ENCODE measurements around the gene NOS1AP.

The NOS1AP gene

GRCh38 chr1:162253790-162254189, 184.3 kb downstream of the NOS1AP start:
- no peak for TF ChIP-seq CTCF (IDR thresholded peaks at IDR 0.05)
- no peak overlapping the region for H3K27ac ChIP-seq
- DNase-seq (ENCODE audit: low spot score): no peak
- no peak overlapping the region for H3K4me3 ChIP-seq

DNA sequence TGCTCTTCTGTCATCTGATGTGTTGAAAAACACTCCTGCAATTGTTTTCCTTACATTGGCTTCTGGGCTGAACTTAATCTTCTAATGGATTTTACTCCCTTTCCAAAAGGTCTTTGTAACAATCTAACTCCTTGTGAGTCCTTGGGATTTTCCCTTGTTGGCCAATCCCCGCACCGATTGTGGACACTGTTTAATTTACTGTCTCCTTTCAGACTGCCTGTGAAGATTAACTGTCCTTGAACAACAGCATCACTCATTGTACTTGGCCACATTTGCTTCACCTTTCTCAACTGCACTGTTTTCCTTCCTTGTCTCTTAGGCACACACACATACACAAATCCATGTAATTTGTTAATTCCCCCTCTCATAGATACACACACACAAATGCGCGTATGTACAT, 186.8 kb downstream of the NOS1AP start:
- H3K27ac ChIP-seq: no peak overlapping the region
- no peak for DNase-seq (ENCODE audit: low spot score)
- no peak overlapping the region for H3K4me3 ChIP-seq
- TF ChIP-seq CTCF (IDR thresholded peaks at IDR 0.05): no peak

DNA sequence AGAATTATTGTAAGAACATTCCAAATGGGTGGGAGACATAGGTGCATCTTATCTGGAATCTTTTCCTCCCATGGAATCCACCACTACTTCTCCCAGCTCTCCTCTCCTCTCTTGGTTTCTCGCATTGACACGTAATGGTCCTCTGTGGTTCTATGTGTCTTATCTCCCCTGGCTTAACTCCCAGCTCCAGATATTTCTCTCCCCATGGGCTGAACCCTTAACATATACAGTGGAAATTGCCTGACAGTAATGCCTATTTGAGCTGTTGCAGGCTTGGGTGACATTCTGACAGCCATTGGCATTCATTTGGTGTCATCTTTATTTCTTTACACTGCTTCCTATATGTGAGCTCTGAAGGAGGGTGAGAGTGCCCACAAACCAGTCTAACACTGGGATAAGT, 188.9 kb downstream of the NOS1AP start:
- no peak for TF ChIP-seq CTCF (IDR thresholded peaks at IDR 0.05)
- Histone ChIP-seq H3K4me3 (no peak overlapping the region), H3K27ac (no peak overlapping the region)
- DNase-seq (ENCODE audit: low spot score): no peak

DNA sequence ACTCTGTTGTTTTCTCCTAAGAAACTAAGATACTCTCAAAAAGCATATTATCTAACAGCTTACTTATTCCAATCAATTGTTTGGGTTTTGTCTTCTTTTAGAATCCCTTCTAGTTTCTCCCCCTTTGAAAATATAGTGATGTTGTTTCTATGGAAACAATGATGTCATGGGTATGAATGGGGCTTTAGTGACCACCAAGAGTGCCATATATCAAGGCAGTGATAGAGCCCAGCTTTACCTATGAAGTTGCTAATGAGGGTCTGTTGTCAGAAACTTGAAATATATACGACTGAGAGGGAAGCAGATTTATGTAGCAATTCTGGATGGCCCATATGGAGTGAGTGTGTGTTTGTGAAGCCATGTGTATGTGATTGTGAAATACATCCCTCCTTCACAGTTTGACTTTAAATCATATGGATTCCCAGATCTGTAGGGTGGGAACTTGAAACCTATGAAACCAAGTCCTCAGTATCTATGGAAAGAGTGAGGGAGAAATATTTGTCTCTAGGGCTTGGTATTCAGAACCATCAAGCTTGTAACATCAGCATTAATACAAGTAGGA, 190.5 kb downstream of the NOS1AP start:
- TF ChIP-seq CTCF (IDR thresholded peaks at IDR 0.05): no peak
- no peak for DNase-seq (ENCODE audit: low spot score)
- Histone ChIP-seq H3K27ac (no peak overlapping the region), H3K4me3 (no peak overlapping the region)

DNA sequence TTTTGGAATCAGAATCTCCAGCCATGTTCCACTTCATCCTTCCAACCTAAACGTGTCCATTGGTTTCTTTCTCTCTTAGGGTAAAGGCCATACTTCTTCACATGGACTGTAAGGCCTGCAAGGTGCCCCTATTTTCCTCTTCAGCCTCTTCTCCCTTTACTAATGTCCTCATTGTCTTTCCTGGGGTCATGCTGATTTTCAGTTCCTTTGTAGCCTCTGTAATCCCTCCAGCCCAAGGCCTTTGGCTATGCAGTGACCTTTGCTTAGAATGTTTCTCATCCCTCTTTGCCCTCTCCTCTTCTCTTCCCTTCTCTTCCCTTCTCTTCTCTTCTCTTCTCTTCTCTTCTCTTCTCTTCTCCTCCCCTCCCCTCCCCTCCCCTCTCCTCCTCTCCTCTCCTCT, 194.6 kb downstream of the NOS1AP start:
- H3K4me3 ChIP-seq: no peak overlapping the region
- no peak overlapping the region for H3K27ac ChIP-seq
- DNase-seq (ENCODE audit: low spot score): no peak
- TF ChIP-seq CTCF (IDR thresholded peaks at IDR 0.05): no peak

GRCh38 chr1:162265983-162266382, 196.5 kb downstream of the NOS1AP start:
- DNase-seq (ENCODE audit: low spot score): no peak
- no peak for TF ChIP-seq CTCF (IDR thresholded peaks at IDR 0.05)
- no peak overlapping the region for H3K27ac ChIP-seq
- no peak overlapping the region for H3K4me3 ChIP-seq

GRCh38 chr1:162270016-162270770, 200.7 kb downstream of the NOS1AP start:
- H3K27ac ChIP-seq: no peak overlapping the region
- no peak for DNase-seq (ENCODE audit: low spot score)
- no peak overlapping the region for H3K4me3 ChIP-seq
- TF ChIP-seq CTCF (IDR thresholded peaks at IDR 0.05): no peak

Data from coronary artery (tissue), 2 donors.